Measurements from ENCODE around the gene ZNF440.
"Not testable (repeated sequence)": the region's sequence is repeated elsewhere in the genome, so short reads cannot be mapped to it uniquely, and the experiment has no call there.

Gene ZNF440

DNA sequence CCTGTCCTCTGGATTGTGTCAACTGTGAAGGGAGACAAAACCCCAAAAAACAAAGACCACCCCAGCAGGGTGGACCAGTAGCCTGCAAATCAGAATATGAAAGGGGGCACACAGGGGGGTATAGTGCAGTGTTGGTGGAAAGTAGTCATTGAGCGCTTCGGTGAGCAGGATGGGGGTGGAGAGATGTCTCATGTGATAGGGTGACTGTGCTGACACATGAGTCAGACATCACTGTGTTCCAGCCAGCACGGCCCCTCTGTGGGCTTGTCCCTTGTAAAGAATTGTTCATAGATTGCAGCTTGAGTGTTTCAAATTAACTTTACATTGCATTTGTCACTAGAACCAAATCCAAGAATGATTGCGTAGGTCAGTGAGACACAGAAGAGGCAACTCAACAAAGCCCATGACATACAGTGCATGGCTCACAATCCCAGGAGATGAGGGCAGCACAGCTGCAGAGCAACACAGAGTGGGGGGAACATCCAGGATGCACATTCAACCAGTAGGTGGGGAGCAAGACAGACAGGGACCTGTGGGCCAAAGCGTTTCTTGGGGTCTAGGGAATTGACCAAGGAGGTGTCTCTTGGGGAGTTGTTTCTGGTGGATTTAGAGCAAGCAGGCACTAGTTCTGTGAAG is 7.5 kb downstream of the ZNF440 start:
- no peak for DNase-seq

DNA sequence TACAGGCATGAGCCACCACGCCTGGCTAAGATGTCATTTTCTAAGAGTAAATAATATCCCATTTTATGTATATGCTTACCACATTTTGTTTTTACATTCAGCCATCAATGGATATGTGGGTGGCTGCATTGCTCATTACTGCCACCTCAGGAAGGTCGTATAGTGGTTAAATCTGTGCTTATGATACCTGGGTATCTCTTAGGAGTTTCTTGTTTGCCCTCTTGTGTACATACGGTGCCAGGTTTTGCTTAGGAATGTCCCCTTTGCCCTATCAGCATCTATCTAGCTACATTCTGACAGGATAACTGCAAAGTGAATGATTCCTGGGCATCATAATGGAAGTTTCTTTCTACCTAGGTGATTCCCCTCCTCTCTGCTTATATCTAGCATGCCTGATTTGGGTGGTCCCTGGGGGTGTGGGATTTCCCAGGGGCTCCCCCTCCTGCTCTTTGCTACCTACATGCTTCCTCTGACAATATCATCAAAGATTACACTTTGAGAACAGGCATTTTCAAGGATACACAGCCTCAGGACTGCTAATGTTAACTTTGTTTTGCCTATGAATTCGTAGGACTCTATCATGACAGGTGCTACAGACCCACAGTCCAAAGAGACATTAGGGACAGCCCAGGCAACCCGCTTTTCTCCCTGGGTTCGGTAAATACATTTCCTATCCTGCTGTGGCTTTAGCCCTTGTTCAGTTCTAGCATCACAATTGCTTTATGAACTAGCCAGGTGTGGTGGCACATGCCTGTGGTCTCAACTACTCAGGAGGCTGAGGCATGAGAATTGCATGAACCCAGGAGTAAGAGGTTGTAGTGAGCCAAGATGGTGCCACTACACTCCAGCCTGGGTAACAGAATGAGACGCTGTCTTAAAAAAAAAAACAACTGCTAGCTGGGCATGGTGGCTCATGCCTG is 15.1 kb downstream of the ZNF440 start:
- not testable (repeated sequence) for DNase-seq

DNA sequence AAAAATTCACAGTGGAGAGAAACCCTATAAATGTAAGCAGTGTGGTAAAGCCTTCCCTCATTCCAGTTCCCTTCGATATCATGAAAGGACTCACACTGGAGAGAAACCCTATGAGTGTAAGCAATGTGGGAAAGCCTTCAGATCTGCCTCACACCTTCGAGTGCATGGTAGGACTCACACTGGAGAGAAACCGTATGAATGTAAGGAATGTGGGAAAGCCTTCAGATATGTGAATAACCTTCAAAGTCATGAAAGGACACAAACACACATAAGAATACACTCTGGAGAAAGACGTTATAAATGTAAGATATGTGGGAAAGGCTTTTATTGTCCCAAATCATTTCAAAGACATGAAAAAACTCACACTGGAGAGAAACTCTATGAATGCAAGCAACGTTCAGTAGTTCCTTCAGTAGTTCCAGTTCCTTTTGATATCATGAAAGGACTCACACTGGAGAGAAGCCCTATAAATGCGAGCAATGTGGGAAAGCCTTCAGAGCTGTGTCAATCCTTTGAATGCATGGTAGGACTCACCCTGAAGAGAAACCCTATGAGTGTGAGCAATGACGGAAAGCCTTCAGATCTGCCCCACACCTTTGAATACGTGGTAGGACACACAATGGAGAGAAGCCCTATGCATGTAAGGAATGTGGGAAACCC is 18.3 kb downstream of the ZNF440 start:
- no peak for DNase-seq

DNA sequence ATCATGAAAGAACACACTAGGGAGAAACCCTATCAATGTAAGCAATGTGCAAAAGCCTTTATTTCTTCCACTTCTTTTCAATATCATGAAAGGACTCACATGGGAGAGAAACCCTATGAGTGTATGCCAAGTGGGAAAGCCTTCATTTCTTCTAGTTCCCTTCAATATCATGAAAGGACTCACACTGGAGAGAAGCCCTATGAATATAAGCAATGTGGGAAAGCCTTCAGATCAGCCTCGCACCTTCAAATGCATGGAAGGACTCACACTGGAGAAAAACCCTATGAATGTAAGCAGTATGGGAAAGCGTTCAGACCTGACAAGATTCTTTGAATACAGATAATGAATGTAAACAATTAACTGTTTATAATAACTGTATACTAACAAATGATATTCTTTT is 19.5 kb downstream of the ZNF440 start:
- no peak for DNase-seq

DNA sequence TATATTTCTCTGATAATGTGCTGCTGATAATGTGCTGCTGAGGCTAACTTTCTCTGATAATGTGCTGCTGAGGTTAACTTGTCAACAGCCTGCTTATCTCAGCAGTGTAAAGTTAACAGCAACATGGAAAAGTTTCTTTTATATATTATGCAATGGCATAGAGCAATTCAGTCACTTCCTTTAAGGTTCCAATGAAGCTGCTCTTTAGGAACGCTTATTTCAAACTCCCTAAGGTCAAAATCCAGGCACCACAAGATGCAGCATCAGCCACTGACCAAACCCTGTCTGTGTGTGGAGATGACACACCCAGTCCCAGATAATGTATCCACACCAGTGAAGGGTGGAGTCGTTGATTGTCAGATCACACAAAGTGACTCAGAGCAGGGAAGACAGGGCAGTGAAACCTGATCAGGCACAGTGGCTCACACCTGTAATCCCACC is 21.6 kb downstream of the ZNF440 start:
- not testable (repeated sequence) for DNase-seq

DNA sequence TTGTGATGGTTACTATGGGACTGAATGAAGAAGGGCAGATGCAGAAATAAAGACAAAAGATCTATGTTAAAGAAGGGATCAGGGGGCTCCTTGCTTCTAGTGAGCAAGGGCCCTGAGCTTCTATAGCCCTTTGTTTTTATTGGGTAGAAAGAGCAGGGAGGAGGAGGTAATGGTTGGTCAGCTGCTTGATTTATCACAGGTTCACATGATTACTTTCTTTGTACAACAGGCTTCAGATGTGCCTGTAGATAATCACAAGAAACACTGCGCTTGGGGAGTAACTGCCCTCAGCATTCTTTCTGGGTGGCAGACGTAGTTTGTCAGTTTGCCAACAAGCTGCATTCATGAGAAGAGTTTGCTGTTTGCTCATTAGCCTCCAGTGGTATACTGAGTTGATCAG is 29.6 kb downstream of the ZNF440 start:
- DNase-seq, result peak; percentile 21

DNA sequence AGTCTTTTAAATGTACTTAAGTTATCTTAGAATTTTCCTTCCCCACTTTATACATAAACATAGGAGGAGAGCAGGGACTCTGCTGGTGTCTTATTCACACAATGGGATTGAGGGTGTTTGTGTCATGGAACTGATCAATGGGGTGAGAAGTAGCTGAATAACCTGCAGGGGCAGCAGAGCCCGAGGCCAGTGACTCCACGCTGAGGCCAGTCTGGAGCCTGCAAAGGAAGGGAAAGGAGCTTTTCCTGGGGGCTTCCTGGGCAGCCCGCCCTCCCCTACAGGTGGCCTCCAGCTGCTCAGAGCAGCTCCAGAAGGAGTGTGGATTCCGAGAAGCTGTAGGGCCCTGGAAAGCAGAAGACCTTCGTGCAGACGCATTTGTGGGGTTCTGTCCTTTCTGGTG is 33.5 kb downstream of the ZNF440 start:
- not testable (repeated sequence) for DNase-seq

DNA sequence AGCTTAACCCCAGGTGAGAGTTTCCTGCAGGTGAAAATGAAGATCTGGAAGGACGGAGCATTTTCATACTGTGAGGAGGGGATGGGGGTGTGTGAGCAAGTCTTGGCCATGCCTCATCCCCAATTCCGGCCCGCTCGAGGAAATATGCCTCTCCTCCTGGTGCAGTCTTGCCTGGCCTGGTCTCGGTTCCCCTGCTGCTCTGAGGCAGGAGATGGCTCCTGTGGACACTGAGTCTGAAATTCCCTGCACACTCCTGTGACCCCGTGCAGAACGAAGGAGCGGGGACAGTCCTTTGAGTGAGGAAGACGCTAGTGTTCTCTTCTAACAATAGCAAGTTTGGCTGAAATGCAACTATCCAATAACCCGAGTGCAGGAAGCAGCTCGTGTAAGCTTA is 34.1 kb downstream of the ZNF440 start:
- DNase-seq, result no peak

DNA sequence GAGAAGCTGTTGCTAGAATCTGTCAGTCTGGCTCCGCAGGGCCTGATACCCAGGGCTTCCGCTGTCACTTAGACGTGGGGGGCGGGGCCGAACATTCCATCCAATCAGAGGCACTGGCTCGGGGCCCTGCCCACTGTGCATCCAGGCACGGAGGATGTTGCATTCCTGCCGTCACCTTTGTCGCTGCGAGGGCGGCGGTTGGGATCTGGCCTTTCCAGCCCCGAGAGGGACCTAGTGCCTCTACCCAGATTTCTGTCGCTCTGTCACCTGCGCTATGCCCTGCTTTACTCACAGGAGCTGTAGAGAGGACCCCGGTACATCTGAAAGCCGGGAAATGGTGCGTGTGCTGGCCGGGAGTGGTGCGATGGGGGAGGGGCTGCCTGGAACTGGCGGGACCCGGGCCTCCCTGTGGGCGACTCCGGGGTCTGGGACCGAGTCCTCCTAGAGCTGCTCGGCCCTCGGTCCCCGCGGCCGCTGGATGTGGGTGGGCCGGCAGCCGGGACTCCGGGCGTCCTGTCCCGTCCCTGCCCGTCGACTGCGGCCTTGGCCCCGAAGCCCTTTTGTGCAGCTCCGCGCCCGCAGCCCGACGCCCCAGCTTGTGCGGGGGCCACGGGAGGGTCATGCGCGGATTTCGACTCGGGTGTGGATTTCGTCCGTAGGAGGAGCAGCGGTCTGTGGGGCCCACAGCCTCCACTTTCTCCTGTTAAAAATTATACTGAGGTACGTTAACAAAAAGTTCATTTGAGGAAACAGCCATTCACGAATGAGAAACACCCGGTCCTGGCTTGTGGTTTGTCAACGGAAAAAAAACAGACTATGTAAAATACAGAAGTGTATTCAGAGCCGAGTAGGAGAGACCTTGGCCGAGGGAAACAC is 34.8 kb downstream of the ZNF440 start, which contains the start of gene ZNF439:
Gene ZNF439 (plus strand): TSS at position 133 of the 876 bp plus-strand sequence. CDS start 142 bp downstream, at position 275.
- DNase-seq, result peak; percentile 91

DNA sequence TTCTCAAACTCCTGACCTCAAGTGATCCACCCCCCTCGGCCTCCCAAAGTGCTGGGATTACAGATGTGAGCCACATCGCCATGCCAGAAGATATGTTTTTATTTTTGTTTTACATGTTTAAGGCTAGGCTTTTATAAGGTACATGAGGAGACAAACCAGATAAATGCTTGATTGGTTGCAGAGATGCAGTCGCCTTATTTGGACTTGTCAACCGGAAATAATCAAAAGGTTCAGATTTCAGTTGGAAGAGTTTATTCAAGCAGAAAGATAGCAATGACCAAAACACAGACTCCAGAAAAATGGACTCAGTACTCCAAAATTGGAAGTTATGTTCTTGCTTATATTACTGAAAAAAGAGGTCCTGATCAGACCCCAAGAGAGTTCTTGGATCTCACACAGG is 36.2 kb downstream of the ZNF440 start:
- DNase-seq, result not testable (repeated sequence)

DNA sequence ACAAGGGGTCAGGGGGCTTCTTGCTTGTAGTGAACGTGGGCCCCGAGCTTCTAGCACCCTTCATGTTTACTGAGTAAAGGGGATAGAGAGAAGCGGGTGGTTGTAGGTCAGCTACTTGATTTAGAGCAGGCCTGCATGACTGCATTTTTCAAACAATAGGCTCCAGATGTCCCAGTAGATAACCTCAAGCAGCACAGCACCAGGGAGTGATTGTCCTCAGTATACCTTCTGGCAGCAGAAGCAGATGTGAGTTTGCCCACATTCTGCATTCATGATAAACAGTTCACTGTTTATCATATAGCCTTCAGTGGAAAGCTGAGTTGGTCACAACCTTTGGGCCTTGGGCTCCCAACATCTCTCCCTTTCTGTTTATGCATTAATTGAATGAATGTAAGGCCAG is 39.3 kb downstream of the ZNF440 start:
- DNase-seq, result no peak

DNA sequence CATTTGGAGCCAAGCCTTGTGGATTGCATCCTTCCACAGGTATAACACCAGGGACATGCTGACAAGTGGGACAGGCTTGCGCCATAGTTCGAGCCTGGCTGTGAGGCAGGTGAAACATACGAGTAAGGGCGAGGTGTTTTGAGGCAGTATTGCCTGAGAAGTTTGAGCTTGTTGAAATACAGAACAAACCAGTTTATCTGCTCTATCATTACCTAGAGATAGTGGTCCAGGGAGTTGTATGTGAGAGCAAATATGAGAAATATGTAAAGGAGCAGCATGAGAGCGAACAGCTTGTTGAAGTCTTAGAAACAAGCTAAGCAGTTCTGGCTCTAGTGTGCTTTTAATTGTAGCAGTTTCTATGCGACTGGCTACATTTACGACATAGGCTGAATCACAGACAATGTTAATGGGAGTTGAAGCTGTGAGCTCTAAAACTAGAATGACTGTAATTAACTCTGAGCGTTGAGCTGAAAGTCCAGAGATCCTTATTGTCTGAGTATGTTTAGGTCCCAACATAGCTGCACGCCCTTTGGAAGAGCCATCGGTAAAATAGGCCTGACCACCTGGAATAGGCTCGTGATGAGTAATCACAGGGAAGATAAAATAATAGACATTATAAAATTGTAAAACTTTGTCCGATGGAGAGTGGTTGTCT is 42.6 kb downstream of the ZNF440 start:
- DNase-seq, result no peak

DNA sequence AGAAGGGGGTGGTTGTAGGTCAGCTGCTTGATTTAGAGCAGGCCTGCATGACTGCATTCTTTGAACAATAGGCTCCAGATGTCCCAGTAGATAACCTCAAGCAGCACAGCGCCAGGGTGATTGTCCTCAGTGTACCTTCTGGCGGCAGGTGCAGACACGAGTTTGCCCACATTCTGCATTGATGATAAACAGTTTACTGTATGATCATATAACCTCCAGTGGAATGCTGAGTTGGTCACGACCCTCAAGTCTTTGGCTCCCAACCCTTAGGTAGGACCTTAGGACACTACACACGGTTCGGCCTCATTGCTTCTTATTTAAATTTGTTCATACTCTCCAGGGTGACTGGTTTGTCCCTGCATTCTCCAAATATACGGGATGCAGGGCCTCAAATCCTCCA is 46.6 kb downstream of the ZNF440 start:
- DNase-seq, result no peak

DNA sequence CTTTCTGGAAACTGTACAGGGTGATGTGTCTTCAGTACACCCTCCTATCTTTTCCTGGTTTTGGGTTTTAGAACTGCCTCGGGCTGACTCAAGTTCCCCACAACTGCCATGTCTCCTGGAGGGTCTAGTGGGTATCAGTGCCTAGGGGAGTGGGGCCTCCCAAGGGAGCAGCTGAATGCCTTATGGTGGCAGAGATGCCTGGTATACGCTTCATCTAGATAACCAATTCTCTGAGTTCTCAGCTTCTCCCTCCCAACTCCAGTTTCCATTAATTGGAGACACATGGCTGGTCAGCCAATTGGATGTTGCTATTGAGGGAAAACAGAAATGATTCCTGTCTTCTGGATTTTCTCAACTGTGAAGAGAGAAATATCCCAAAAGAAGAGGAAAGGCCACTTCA is 47.2 kb downstream of the ZNF440 start:
- no peak for DNase-seq

DNA sequence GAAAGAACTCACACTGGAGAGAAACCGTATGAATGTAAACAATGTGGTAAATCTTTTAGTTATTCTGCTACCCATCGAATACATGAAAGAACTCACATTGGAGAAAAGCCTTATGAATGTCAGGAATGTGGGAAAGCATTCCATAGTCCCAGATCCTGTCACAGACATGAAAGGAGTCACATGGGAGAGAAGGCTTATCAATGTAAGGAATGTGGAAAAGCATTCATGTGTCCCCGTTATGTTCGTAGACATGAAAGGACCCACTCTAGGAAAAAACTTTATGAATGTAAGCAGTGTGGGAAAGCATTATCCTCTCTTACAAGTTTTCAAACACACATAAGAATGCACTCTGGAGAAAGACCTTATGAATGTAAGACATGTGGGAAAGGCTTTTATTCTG is 53.7 kb downstream of the ZNF440 start:
- DNase-seq, result not testable (repeated sequence)

DNA sequence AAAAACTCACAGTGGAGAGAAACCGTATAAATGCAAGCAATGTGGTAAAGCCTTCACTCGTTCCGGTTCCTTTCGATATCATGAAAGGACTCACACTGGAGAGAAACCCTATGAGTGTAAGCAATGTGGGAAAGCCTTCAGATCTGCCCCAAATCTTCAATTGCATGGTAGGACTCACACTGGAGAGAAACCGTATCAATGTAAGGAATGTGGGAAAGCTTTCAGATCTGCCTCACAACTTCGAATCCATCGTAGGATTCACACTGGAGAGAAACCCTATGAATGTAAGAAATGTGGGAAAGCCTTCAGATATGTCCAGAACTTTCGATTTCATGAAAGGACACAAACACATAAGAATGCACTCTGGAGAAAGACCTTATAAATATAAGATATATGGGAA is 54.1 kb downstream of the ZNF440 start:
- DNase-seq, result no peak

DNA sequence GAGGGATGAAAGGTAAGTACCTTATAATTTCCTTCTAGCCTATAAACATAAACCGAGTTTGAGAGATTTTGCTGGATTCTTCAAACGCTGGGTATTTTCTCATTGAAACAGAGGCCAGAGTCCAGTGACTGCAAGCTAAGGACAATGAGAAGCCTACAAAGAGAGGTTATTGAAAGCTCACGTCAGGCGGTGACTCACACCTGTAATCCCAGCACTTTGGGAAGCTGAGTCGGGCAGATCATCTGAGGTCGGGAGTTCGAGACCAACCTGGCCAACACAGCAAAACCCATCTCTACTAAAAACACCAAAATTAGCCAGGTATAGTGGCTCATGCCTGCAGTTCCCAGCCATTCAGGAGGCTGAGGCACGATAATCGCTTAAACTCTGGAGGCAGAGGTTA is 58.6 kb downstream of the ZNF440 start:
- DNase-seq, result no peak

DNA sequence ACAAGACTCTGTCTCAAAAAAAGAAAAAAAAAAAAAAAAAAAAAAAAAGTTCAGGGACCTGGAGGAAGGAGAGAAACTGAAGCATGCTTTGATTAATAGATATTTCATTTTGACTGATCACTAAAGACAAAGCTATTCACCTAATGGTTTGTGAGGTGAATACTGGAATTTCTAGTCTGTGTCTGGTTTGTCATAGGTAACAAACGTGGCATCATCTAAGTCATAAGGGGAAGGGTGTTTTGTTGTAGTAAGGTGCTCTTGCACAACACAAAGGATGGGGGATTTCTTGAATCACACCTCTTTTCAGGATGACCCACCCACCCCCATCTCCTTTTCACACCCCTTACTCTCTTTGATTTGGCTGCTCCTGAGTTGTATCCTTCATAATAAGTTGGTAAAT is 59.7 kb downstream of the ZNF440 start:
- no peak for DNase-seq

DNA sequence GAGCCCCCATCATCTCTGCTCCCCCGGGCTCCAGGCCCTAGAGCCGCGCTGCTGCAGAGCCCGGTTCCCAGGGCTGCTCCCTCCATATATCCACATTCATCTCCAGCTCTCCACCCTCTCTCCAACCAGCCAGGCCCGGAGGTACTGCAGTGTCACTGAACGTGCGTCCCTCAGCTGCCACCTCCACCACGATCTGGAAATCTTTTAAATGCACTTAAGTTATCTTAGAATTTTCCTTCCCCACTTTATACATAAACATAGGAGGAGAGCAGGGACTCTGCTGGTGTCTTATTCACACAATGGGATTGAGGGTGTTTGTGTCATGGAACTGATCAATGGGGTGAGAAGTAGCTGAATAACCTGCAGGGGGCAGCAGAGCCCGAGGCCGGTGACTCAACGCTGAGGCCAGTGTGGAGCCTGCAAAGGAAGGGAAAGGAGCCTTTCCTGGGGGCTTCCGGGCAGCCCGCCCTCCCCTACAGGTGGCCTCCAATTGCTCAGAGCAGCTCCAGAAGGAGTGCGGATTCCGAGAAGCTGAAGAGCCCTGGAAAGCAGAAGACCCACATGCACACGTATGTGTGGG is 65.7 kb downstream of the ZNF440 start:
- DNase-seq, result not testable (repeated sequence)

DNA sequence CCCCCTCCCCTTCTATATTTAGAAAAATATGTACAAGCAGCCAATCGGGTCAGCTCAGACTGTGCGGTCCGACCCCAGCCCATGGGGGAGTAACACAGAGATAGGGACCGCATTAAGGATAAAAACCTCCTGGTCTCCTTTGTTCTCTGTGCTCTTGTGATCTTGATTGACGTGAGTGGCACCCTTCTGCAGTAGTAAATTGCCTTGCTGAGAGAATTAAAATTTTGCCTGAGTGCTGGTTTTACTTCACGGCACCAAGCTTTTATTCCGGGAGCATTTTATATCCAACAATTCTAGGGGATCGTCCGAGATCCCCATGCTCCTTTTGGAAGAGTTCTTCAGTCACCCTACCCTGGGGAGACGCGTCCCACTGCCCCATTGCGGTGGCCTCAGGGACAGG is 66.5 kb downstream of the ZNF440 start:
- DNase-seq, result no peak

DNA sequence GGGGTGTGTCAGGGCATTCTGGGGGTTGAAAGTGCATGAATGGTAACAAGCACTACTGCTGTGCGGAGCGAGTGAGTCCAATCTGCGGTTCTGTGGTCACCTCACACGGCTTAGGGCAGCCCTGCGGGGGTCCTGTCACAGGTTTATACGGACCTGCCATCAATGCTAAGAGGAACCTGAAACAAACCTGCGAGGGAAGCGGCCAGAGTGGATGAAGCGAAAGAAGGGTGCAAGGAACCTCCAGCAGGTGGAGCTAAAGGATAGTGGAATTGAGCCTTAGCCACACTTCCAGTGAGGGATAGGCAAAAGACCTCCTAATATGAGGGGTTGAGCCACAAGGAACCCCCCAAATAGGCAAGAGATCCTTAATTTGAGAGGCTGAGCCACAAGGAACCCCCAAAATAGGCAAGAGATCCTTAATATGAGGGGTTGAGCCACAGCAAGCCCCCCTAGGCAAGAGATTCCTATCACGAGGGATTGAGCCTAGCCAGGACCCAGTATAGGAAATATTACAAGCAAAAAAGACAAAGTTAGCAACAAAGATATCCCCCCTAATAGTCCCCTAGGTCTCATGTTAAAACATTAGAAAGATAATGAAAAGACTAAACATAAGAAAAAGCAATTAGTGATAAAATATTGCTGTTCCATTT is 67.2 kb downstream of the ZNF440 start:
- peak; percentile 34 for DNase-seq
